ENCODE data around the gene GHRHR. TPM values are rescaled to one million over a fixed set of nuclear protein-coding genes. Genes with fewer than 3 reads are reported as not detected.
A peak's percentile ranks its signal among the peaks of the same experiment; 100 is the strongest.

GHRHR gene
- total and polyA plus RNA-seq, 2 experiments from 2014 or later, result not detected

GRCh38 chr7:30977896-30978564, 14.3 kb downstream of the GHRHR start:
- H3K4me1 ChIP-seq (ENCODE audit: insufficient read depth), result no peaks in the 10 kb centered on the region
- H3K9me3 ChIP-seq (ENCODE audit: low read depth), result no peaks in the 10 kb centered on the region
- no peaks in the 10 kb centered on the region for H3F3A ChIP-seq (ENCODE audit: insufficient read depth)
- H3K9me2 ChIP-seq (ENCODE audit: insufficient read depth), result no peaks in the 10 kb centered on the region
- no peak overlapping the region for H3K9ac ChIP-seq
- no peaks in the 10 kb centered on the region for H4K20me1 ChIP-seq (ENCODE audit: insufficient read depth)
- H3K79me2 ChIP-seq (ENCODE audit: insufficient read depth), result no peaks in the 10 kb centered on the region
- H3K27ac ChIP-seq, result no peak overlapping the region
- no peaks in the 10 kb centered on the region for H3K36me3 ChIP-seq (ENCODE audit: low read depth)
- peaks cover 46% of the 10 kb centered on the region for H3K27me3 ChIP-seq (replicated peaks; ENCODE audit: insufficient read depth)
- peak; percentile 34 for DNase-seq
- 39 to 45% methylated on average over 9 of the region's 9 CpGs for WGBS, 2 experiments (ENCODE audit: low coverage in 1 of 2, low lambda C conversion rate in 2 of 2, missing lambda C conversion rate in 2 of 2)
- in situ Hi-C loops (cut with MboI), result loop anchor here (5.0 kb wide), 1 partner anchor 176 kb away; no protein-coding TSS in a partner anchor
- H3K4me3 ChIP-seq, result no peak overlapping the region
- TF ChIP-seq EZH2 (IDR thresholded peaks at IDR 0.05; ENCODE audit: insufficient read depth, poor library complexity, severe bottlenecking) (no peak), EZH2phosphoT487 (IDR thresholded peaks at IDR 0.05; ENCODE audit: insufficient read depth, low read depth) (no peak)
- no peak overlapping the region for H2AFZ ChIP-seq
- H3K4me2 ChIP-seq (ENCODE audit: unreplicated experiment), result no peak overlapping the region

DNA sequence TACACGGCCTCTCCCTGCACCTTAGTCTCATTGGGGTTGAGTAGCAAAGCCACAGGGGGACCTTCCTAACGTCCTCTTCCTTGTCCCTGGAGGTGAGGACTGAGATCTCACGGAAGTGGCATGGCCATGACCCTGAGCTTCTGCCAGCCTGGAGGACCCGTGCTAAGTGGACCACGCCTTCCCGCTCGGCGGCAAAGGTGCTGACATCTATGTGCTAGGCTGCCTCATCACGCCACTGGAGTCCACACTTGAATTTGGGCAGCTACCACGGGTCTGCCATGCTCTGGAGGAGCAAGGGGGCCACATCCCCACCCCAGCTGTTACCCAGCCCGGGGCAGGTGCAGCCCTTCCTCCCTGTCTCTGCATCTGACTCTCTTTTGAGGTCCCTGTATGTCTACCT, 15.3 kb downstream of the GHRHR start:
- Histone ChIP-seq H3K9me2 (ENCODE audit: insufficient read depth) (no peaks in the 10 kb centered on the region), H3K4me2 (ENCODE audit: unreplicated experiment) (no peak overlapping the region), H3K36me3 (ENCODE audit: low read depth) (no peaks in the 10 kb centered on the region), H3K27ac (no peak overlapping the region), H3K79me2 (ENCODE audit: insufficient read depth) (no peaks in the 10 kb centered on the region), H3K4me1 (ENCODE audit: insufficient read depth) (no peaks in the 10 kb centered on the region), H3F3A (ENCODE audit: insufficient read depth) (no peaks in the 10 kb centered on the region), H4K20me1 (ENCODE audit: insufficient read depth) (no peaks in the 10 kb centered on the region), H3K4me3 (no peak overlapping the region), H3K9ac (no peak overlapping the region), H3K9me3 (ENCODE audit: low read depth) (no peaks in the 10 kb centered on the region), H3K27me3 (replicated peaks; ENCODE audit: insufficient read depth) (peaks cover 40% of the 10 kb centered on the region), H2AFZ (no peak overlapping the region)
- in situ Hi-C loops (cut with MboI), result loop anchor here (5.0 kb wide), 1 partner anchor 177 kb away; no protein-coding TSS in a partner anchor
- TF ChIP-seq EZH2phosphoT487 (IDR thresholded peaks at IDR 0.05; ENCODE audit: insufficient read depth, low read depth) (no peak), EZH2 (IDR thresholded peaks at IDR 0.05; ENCODE audit: insufficient read depth, poor library complexity, severe bottlenecking) (no peak)
- DNase-seq, result no peak
- 57 to 61% methylated on average over 10 to 11 of the region's 11 CpGs for WGBS, 2 experiments (ENCODE audit: low coverage in 1 of 2, low lambda C conversion rate in 2 of 2, missing lambda C conversion rate in 2 of 2)

DNA sequence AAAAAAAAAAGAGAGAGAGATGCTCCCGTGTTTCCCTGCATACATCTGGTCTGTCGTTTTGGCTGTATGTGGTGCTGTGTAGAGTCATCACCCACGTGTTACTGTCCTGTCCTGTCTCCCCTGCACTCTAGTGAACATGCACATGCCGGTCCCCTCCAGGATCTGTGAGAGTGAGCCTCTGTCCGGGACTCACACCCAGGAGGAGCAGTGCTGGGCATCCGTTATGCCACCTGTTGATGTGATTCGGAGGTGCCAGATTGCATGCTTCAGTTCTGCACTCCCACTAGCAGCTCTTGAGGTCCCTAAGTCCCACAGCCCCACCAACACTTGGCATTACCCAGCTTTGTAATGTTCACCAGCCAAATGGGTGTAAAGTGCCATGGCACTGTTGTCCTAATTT, 16.4 kb downstream of the GHRHR start:
- H2AFZ ChIP-seq, result no peak overlapping the region
- H3F3A ChIP-seq (ENCODE audit: insufficient read depth), result no peaks in the 10 kb centered on the region
- H3K36me3 ChIP-seq (ENCODE audit: low read depth), result no peaks in the 10 kb centered on the region
- H3K9me2 ChIP-seq (ENCODE audit: insufficient read depth), result no peaks in the 10 kb centered on the region
- H3K9me3 ChIP-seq (ENCODE audit: low read depth), result no peaks in the 10 kb centered on the region
- H3K4me3 ChIP-seq, result no peak overlapping the region
- no peak overlapping the region for H3K27ac ChIP-seq
- no peak overlapping the region for H3K4me2 ChIP-seq (ENCODE audit: unreplicated experiment)
- no peak for TF ChIP-seq EZH2 (IDR thresholded peaks at IDR 0.05; ENCODE audit: insufficient read depth, poor library complexity, severe bottlenecking)
- no peak for TF ChIP-seq EZH2phosphoT487 (IDR thresholded peaks at IDR 0.05; ENCODE audit: insufficient read depth, low read depth)
- no peaks in the 10 kb centered on the region for H4K20me1 ChIP-seq (ENCODE audit: insufficient read depth)
- DNase-seq, result no peak
- H3K9ac ChIP-seq, result no peak overlapping the region
- in situ Hi-C loops (cut with MboI), result no loop called here
- 29 to 30% methylated on average over 7 of the region's 7 CpGs for WGBS, 2 experiments (ENCODE audit: low coverage in 1 of 2, low lambda C conversion rate in 2 of 2, missing lambda C conversion rate in 2 of 2)
- H3K79me2 ChIP-seq (ENCODE audit: insufficient read depth), result no peaks in the 10 kb centered on the region
- H3K4me1 ChIP-seq (ENCODE audit: insufficient read depth), result no peaks in the 10 kb centered on the region
- peaks cover 34% of the 10 kb centered on the region for H3K27me3 ChIP-seq (replicated peaks; ENCODE audit: insufficient read depth)

DNA sequence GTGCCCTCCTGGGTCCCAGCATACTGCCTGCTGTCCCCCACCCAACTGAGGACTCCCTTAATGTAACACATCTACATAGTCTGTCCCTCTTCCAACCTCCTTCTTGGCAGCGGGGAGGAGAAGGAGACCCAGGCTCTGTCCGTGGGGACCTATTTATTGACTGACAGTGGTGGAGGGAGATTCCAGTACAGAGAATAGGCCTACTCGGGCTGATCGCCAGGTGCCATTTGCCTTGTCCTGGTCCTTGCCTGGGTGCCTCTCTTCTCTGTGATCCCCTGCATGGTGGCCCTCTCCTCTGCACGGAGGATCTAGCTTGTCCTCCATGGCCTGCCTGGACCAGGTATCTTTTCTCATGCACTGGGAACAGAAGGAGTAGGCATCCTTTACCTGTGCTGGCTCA, 17.0 kb downstream of the GHRHR start:
- Histone ChIP-seq H3K27ac (no peak overlapping the region), H3K4me1 (ENCODE audit: insufficient read depth) (no peaks in the 10 kb centered on the region), H2AFZ (no peak overlapping the region), H3K4me2 (ENCODE audit: unreplicated experiment) (no peak overlapping the region), H4K20me1 (ENCODE audit: insufficient read depth) (no peaks in the 10 kb centered on the region), H3K9me3 (ENCODE audit: low read depth) (no peaks in the 10 kb centered on the region), H3F3A (ENCODE audit: insufficient read depth) (no peaks in the 10 kb centered on the region), H3K4me3 (no peak overlapping the region), H3K27me3 (replicated peaks; ENCODE audit: insufficient read depth) (peaks cover 34% of the 10 kb centered on the region), H3K36me3 (ENCODE audit: low read depth) (no peaks in the 10 kb centered on the region), H3K9ac (no peak overlapping the region), H3K79me2 (ENCODE audit: insufficient read depth) (no peaks in the 10 kb centered on the region), H3K9me2 (ENCODE audit: insufficient read depth) (no peaks in the 10 kb centered on the region)
- 65% methylated on average over 5 of the region's 5 CpGs for WGBS, 2 experiments (ENCODE audit: low coverage in 1 of 2, low lambda C conversion rate in 2 of 2, missing lambda C conversion rate in 2 of 2)
- no peak for DNase-seq
- in situ Hi-C loops (cut with MboI), result no loop called here
- no peak for TF ChIP-seq EZH2 (IDR thresholded peaks at IDR 0.05; ENCODE audit: insufficient read depth, poor library complexity, severe bottlenecking)
- TF ChIP-seq EZH2phosphoT487 (IDR thresholded peaks at IDR 0.05; ENCODE audit: insufficient read depth, low read depth), result no peak

Measured in GM23248 (cell line).